Measurements from ENCODE around the gene SDK1. TPM values are rescaled to one million over a fixed set of nuclear protein-coding genes. Genes with fewer than 3 reads are reported as not detected.

SDK1 gene
- total and polyA plus RNA-seq, 4 donors, result 0.12 to 0.47 (median 0.36) TPM

GRCh38 chr7:3636131-3636860 lies 335.2 kb downstream of the SDK1 start:
- 80% methylated on average over 6 of the region's 6 CpGs for WGBS
- Histone ChIP-seq H3K27ac (ENCODE audit: low read depth in 1 of 2, low read length in 2 of 2) (no peak overlapping the region), H3K9ac (ENCODE audit: low read depth in 1 of 2, low read length in 2 of 2) (no peak overlapping the region), H3K4me3 (ENCODE audit: low read depth in 1 of 3, low read length in 3 of 3) (no peak overlapping the region), H3K9me3 (ENCODE audit: control insufficient read depth in 4 of 4, low read length in 3 of 4) (peaks cover 0 to 2% (median 0%) of the 10 kb centered on the region in 4 donors), H3K27me3 (ENCODE audit: control insufficient read depth in 4 of 4, insufficient read depth in 4 of 4, low read length in 3 of 4) (no peaks in the 10 kb centered on the region), H3K4me1 (ENCODE audit: control insufficient read depth in 4 of 4, insufficient read depth in 4 of 4, low read length in 3 of 4) (no peaks in the 10 kb centered on the region), H3K36me3 (ENCODE audit: control insufficient read depth in 4 of 4, insufficient read depth in 3 of 4, low read depth in 1 of 4, low read length in 3 of 4) (no peaks in the 10 kb centered on the region)
- DNase-seq (ENCODE audit: low spot score), result no peak
- no peak for TF ChIP-seq CTCF (IDR thresholded peaks at IDR 0.05; ENCODE audit: low read depth, low read length, missing input control)
- no peak for TF ChIP-seq JUND (IDR thresholded peaks at IDR 0.05)
- TF ChIP-seq MAX (IDR thresholded peaks at IDR 0.05), result no peak
- no peak for TF ChIP-seq TAF1 (conservative IDR thresholded peaks at IDR 0.05)
- no peak for TF ChIP-seq GABPA (IDR thresholded peaks at IDR 0.05 in 1 of 2, conservative IDR thresholded peaks at IDR 0.05 in 1 of 2)
- no peak for TF ChIP-seq RXRA (IDR thresholded peaks at IDR 0.05)
- TF ChIP-seq NR2F2 (IDR thresholded peaks at IDR 0.05), result no peak
- no peak for TF ChIP-seq SP1 (IDR thresholded peaks at IDR 0.05)
- no peak for TF ChIP-seq FOXA1 (IDR thresholded peaks at IDR 0.05)
- no peak for TF ChIP-seq EGR1 (IDR thresholded peaks at IDR 0.05; ENCODE audit: low read depth in 2 of 2)
- TF ChIP-seq YY1 (IDR thresholded peaks at IDR 0.05), result no peak
- TF ChIP-seq RAD21 (IDR thresholded peaks at IDR 0.05), result no peak
- no peak for TF ChIP-seq ATF3 (IDR thresholded peaks at IDR 0.05)

GRCh38 chr7:3639253-3639652 lies 338.2 kb downstream of the SDK1 start:
- TF ChIP-seq FOXA1 (IDR thresholded peaks at IDR 0.05) (no peak), TAF1 (conservative IDR thresholded peaks at IDR 0.05) (no peak), NR2F2 (IDR thresholded peaks at IDR 0.05) (no peak), FOXA2 (IDR thresholded peaks at IDR 0.05) (no peak), SP1 (IDR thresholded peaks at IDR 0.05) (peak; percentile 53), REST (IDR thresholded peaks at IDR 0.05) (no peak), CTCF (IDR thresholded peaks at IDR 0.05; ENCODE audit: low read depth, low read length, missing input control) (no peak), ATF3 (IDR thresholded peaks at IDR 0.05) (no peak), EGR1 (IDR thresholded peaks at IDR 0.05; ENCODE audit: low read depth in 2 of 2) (no peak), ZBTB33 (IDR thresholded peaks at IDR 0.05) (no peak), RXRA (IDR thresholded peaks at IDR 0.05) (peak; percentile 12 to 46), RAD21 (IDR thresholded peaks at IDR 0.05) (peak; percentile 8 to 16), YY1 (IDR thresholded peaks at IDR 0.05) (no peak), HNF4A (conservative IDR thresholded peaks at IDR 0.05) (peak; percentile 48 to 56), HNF4G (IDR thresholded peaks at IDR 0.05) (no peak)

More at GRCh38 chr7:3639253-3639652, 338.2 kb downstream of the SDK1 start:
- Histone ChIP-seq H3K4me3 (ENCODE audit: low read depth in 1 of 3, low read length in 3 of 3) (no peak overlapping the region), H3K9ac (ENCODE audit: low read depth in 1 of 2, low read length in 2 of 2) (no peak overlapping the region), H3K27ac (ENCODE audit: low read depth in 1 of 2, low read length in 2 of 2) (no peak overlapping the region), H3K9me3 (ENCODE audit: control insufficient read depth in 4 of 4, low read length in 3 of 4) (no peaks in the 10 kb centered on the region), H3K4me1 (ENCODE audit: control insufficient read depth in 4 of 4, insufficient read depth in 4 of 4, low read length in 3 of 4) (no peaks in the 10 kb centered on the region), H3K36me3 (ENCODE audit: control insufficient read depth in 4 of 4, insufficient read depth in 3 of 4, low read depth in 1 of 4, low read length in 3 of 4) (no peaks in the 10 kb centered on the region), H3K27me3 (ENCODE audit: control insufficient read depth in 4 of 4, insufficient read depth in 4 of 4, low read length in 3 of 4) (no peaks in the 10 kb centered on the region)
- 36% methylated on average over 7 of the region's 7 CpGs for WGBS
- no peak for DNase-seq (ENCODE audit: low spot score)

All from liver (tissue), 9 donors.